BE2C (cell line): ENCODE measurements around the gene TEC.

ENCODE experiments used
- DNase-seq: peaks from one replicate; pipeline ENCODE4 v3.0.0-alpha.2; 2020
- H3K27me3 ChIP-seq: fragments of 250-450 bp; sonication (Bioruptor Pico); 2 replicates; pipeline ENCODE4 v1.5.1; 2020; ENCODE audit warnings: mild to moderate bottlenecking
- H3K36me3 ChIP-seq: fragments of 250-450 bp; sonication (Bioruptor Pico); 2 replicates; pipeline ENCODE4 v1.5.1; 2020; ENCODE audit warnings: mild to moderate bottlenecking
- H3K4me1 ChIP-seq: fragments of 250-450 bp; sonication (Bioruptor Pico); 2 replicates; pipeline ENCODE4 v1.5.1; 2020
- H3K4me3 ChIP-seq: 2 replicates; pipeline ENCODE4 v1.5.1; 2011; ENCODE audit warnings: low read depth, low read length
- H3K9me3 ChIP-seq: fragments of 250-450 bp; sonication (Bioruptor Pico); 2 replicates; pipeline ENCODE4 v1.5.1; 2020
- TF ChIP-seq, protein P1 (sequence below): IDR thresholded peaks from 2 replicates; pipeline ENCODE4 v1.5.1; 2012; ENCODE audit warnings: mild to moderate bottlenecking, low read depth, low read length

TEC gene

DNA sequence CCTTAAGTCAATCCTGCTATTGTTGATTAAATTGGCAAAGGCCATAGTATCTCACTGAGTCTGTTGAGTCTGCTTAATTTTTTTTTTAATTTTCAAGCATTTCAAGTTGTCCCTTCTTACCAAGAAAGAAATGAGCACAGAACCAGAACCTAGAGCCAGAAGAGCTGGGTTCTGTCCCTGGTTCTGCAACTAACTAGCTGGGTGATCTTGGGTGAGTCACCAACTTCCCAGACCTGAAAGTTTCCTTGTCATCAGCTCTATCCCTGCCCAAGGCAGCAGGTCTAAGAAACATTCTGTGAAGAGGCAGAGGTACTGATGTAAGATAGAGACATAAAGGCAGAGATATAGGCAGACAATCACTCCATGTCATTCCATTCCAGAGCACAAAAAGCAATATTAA lies 17.3 kb downstream of the TEC start:
- DNase-seq, result no peak
- TF ChIP-seq, protein P1, sequence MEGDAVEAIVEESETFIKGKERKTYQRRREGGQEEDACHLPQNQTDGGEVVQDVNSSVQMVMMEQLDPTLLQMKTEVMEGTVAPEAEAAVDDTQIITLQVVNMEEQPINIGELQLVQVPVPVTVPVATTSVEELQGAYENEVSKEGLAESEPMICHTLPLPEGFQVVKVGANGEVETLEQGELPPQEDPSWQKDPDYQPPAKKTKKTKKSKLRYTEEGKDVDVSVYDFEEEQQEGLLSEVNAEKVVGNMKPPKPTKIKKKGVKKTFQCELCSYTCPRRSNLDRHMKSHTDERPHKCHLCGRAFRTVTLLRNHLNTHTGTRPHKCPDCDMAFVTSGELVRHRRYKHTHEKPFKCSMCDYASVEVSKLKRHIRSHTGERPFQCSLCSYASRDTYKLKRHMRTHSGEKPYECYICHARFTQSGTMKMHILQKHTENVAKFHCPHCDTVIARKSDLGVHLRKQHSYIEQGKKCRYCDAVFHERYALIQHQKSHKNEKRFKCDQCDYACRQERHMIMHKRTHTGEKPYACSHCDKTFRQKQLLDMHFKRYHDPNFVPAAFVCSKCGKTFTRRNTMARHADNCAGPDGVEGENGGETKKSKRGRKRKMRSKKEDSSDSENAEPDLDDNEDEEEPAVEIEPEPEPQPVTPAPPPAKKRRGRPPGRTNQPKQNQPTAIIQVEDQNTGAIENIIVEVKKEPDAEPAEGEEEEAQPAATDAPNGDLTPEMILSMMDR, result no peak
- H3K36me3 ChIP-seq, result no peaks in the 10 kb centered on the region
- H3K4me3 ChIP-seq, result no peak overlapping the region
- no peaks in the 10 kb centered on the region for H3K9me3 ChIP-seq
- peaks cover 9% of the 10 kb centered on the region; the same call in 1 of the 2 replicates for H3K27me3 ChIP-seq
- H3K4me1 ChIP-seq, result no peaks in the 10 kb centered on the region

DNA sequence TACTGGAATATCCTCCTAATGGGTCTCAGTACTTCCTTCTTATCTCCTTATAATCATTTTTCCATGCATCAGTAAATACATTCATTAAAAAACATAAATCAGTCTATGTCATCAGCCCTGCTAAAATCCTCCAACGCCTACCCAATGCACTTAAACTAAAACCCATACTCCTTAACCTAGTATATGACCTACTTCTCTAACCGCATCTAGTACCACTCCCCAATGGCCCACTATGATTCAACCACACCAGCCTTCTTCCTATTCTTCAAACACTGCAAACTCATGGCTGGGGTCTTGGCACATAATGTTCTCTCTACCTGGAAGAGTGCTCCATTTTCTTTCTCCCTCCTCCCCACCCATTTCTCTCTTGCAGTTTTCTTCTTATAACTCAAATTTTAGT lies 18.7 kb downstream of the TEC start:
- Histone ChIP-seq H3K4me1 (no peaks in the 10 kb centered on the region), H3K27me3 (peaks cover 9% of the 10 kb centered on the region; the same call in 1 of the 2 replicates), H3K36me3 (no peaks in the 10 kb centered on the region), H3K4me3 (no peak overlapping the region), H3K9me3 (no peaks in the 10 kb centered on the region)
- DNase-seq, result no peak
- TF ChIP-seq, protein P1, result no peak

DNA sequence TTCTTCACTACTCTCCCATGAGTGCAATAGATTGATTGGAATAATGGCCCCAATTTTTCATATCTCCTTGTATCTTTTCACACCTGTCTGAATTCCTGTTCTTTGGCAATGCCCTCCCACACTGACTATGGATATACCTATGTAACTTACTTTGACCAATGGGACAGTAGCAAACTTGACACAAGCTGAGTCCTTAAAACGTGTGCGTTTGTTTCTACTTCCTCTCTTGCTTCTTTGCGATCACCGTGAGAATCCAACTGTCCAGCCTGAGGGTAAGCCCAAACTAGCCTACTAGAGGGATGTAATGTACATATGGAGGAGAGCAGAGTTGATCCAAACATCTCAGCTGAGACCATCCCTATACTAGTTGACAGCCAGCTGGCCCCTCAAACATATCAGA lies 19.3 kb downstream of the TEC start:
- no peaks in the 10 kb centered on the region for H3K36me3 ChIP-seq
- peaks cover 9% of the 10 kb centered on the region; the same call in 1 of the 2 replicates for H3K27me3 ChIP-seq
- H3K4me1 ChIP-seq, result no peaks in the 10 kb centered on the region
- H3K4me3 ChIP-seq, result no peak overlapping the region
- TF ChIP-seq, protein P1, result no peak
- H3K9me3 ChIP-seq, result no peaks in the 10 kb centered on the region
- DNase-seq, result no peak

DNA sequence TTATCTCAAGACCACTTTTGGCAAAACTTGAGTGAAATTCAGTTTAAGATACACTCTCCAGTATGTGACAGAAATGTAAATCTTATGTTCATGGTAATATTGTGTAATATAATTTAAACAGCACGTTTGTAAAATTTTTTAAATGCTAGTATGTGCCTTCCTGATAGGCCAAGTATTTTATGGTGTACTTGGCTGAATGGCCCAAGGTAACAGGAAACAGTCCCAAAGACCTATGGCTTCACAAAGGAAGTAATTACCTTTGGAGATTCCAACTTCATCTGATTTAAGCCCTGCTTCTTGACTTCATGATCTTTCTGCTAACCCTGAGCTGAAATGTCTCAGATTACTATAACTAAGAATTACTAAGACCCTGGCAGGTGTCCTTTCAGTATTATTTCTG lies 20.3 kb downstream of the TEC start:
- H3K9me3 ChIP-seq, result no peaks in the 10 kb centered on the region
- no peak overlapping the region for H3K4me3 ChIP-seq
- no peak for DNase-seq
- no peaks in the 10 kb centered on the region for H3K36me3 ChIP-seq
- peaks cover 9% of the 10 kb centered on the region; the same call in 1 of the 2 replicates for H3K27me3 ChIP-seq
- H3K4me1 ChIP-seq, result no peaks in the 10 kb centered on the region
- TF ChIP-seq, protein P1, result no peak

DNA sequence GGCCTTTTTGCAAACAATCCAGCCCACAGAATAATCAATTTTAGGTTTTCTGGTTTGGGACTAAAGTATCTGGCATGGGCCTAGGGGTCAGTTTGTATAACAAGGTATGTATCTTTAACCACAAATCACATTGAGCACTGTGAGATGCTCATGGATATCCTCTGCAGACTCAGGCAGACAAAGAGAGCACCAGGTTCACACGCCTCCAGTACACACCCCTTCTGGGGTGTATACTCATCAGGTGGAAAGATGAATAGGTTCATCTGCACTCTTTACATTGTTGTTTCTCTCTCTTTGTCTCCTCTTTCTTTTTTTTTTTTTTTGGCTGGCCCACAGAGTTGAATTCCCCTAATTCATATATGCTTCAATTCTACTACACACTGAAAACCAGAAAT lies 21.1 kb downstream of the TEC start:
- TF ChIP-seq, protein P1, result no peak
- H3K9me3 ChIP-seq, result no peaks in the 10 kb centered on the region
- H3K4me3 ChIP-seq, result no peak overlapping the region
- DNase-seq, result no peak
- H3K4me1 ChIP-seq, result no peaks in the 10 kb centered on the region
- peaks cover 9% of the 10 kb centered on the region; the same call in 1 of the 2 replicates for H3K27me3 ChIP-seq
- no peaks in the 10 kb centered on the region for H3K36me3 ChIP-seq

DNA sequence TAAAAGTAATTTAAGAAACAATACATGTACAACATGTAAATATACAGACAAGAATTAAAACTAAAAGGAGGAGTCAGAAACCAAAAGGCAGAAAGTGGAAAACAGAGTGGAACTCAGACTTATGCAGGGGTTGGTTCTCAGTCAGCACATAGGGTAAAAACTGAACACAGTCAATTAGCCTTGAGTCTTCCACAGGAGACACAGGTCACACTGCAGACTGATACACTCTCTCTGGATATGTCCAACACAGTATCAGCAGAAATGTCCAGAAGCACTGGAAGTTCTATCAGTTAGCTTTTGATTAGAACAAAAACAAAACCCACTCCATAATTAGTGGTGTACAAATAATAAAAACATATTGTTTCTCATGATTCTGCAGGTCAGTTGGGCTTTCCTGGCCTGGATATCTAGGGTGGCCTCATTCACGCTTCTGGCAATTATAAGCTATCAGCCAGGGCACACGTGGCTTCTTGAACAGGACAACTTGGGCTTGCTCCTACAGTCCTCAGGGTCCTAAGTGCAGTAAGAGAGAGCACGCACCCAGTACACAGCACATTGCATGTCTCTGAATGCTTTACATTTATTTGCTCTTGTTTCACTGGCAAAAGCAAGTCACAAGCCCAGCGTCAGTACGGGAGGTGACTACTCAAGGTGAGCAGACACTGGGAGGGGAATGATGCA lies 21.6 kb downstream of the TEC start:
- Histone ChIP-seq H3K9me3 (no peaks in the 10 kb centered on the region), H3K36me3 (no peaks in the 10 kb centered on the region), H3K27me3 (peaks cover 9% of the 10 kb centered on the region; the same call in 1 of the 2 replicates), H3K4me3 (no peak overlapping the region), H3K4me1 (no peaks in the 10 kb centered on the region)
- TF ChIP-seq, protein P1, result no peak
- DNase-seq, result no peak
